ENCODE results near the gene KRTAP5-7.
"Not testable (repeated sequence)": the region's sequence is repeated elsewhere in the genome, so short reads cannot be mapped to it uniquely, and the experiment has no call there.

The KRTAP5-7 gene

GRCh38 chr11:71564430-71564829 lies 37.4 kb downstream of the KRTAP5-7 start:
- DNase-seq = no peak

GRCh38 chr11:71565263-71565662 lies 38.2 kb downstream of the KRTAP5-7 start, which contains the start of gene KRTAP5-10:
Gene KRTAP5-10 (plus strand): TSS chr11:71565563. CDS start chr11:71565588, 25 bp downstream.
- no peak for DNase-seq

DNA sequence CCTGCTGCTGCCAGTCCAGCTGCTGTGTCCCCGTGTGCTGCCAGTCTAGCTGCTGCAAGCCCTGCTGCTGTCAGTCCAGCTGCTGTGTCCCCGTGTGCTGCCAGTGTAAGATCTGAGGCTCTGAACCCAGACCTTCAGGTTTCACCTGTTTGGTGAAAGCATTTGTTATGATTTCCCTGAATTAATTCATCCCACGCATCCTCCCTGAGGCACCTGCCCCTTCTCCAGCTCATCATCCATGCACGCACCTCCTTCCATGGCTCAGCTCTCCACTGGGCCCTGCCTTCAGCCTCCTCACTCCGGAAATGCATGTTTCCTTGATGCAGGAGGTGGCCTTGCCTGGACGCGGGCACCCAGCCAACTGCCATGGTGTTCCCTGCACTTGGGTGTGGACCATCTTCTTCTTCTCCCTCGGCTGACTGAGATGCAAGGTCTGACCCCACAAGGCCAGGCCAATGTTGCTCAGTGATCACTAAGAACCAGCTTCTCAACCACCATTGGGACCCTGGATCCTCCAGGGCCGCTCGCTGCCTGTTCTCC lies 39.1 kb downstream of the KRTAP5-7 start:
- DNase-seq = no peak

GRCh38 chr11:71566626-71567599 lies 39.8 kb downstream of the KRTAP5-7 start:
- not testable (repeated sequence) for DNase-seq

DNA sequence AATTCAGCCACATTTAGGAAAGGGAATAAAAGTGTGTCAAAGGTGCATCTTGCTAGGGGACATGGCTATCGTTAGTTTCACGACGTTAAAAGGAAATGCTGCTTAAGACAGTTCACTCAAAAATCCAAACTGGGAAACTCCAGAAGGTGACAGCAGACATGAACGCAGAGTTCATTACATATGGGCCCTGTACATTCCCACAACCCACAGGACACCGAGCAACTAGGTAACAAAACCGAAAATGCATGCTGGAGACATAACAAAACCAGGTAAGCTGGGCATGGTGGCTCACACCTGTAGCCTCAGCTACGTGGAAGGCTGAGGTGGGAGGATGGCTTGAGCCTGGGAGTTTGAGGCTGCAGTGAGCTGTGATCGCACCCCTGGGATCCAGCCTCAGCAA lies 40.6 kb downstream of the KRTAP5-7 start:
- DNase-seq = not testable (repeated sequence)

- DNase-seq = no peak
These were observed 41.8 kb downstream of the KRTAP5-7 start for GRCh38 chr11:71568704-71569349.

GRCh38 chr11:71571101-71571850 lies 44.2 kb downstream of the KRTAP5-7 start:
- not testable (repeated sequence) for DNase-seq

DNA sequence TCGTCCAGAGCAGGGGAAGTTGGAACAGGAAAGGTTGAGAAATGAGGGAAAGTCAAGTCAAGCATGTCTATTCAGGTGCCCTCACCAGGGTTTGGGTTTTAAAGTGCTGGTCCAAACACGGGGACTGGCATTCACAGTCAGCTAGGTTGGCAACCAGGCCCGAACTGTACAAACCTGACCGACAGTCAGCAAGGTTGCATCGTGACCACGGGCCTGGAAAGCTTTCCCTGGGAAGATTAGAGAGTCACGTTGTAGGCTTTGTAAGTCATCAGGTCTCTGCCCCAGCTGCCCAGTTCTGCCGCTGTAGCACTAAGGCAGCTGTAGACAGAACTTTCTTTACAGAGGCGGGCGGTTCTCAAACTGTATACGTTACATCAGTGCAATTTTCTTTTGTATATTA lies 45.7 kb downstream of the KRTAP5-7 start:
- no peak for DNase-seq

DNA sequence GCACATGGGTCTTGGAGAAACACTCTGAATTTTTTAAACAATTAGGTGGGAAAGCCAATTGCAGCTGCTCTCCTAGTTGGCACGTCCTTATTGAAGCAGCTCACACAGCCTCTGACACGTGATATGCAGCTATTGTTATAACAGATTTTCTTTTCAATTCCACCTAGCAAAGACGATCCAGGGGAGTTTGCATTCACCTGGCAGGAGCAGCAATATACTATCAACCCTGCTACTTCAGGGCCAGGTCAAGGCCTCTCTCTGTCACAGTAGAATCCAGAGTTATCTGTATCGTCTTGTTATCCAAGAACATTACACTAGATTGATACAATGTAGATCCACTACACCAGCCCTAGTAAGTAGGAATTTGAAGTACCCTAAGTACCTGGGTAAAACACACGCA lies 47.4 kb downstream of the KRTAP5-7 start:
- no peak for DNase-seq

DNA sequence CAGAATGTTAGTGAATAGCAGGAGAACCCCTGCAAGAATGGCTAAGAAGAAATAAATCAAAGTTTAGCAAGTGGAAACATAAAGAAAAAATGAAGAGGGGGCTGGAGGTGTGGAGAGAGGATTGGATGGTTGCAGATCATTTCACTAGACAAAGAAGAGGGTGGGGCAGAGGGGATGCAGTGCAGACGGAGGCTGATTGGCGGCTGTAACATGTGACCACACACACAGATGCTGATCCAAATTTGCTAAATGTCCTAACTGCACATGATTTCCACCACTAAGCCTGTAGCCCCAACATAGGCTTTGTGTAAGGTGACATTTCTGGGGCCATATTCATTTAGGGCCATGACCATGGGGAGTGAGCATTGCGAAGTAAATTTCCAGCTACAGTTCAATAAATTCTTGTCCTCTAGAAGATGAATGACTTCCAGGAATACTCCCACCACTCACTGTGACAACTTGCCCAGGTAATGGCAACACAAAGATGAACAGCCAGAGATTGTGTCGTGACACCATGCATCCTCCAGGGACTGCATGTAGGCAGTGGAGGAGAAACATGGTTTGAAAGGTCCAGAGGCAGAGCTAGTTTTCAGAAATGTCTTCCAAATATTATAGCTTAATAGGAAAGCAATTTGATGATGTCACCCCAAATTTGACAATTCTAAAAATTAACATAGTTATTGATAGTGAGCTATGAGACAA lies 48.8 kb downstream of the KRTAP5-7 start:
- DNase-seq = no peak

GRCh38 chr11:71576688-71577465 lies 49.8 kb downstream of the KRTAP5-7 start:
- DNase-seq = not testable (repeated sequence)

- no peak for DNase-seq
These were observed 50.5 kb downstream of the KRTAP5-7 start for GRCh38 chr11:71577469-71578004.
